Loucy (cell line): Measurements from ENCODE around the gene GPR156.

Experiments used
- CTCF ChIP-seq: fragments of 200-600 bp; sonication (generic); conservative IDR thresholded peaks from 2 replicates; pipeline ENCODE4 v1.5.1; 2014; ENCODE audit warnings: mild to moderate bottlenecking, antibody characterized with exemption, low read length
- EZH2phosphoT487 ChIP-seq: fragments of 200-600 bp; IDR thresholded peaks from 2 replicates; pipeline ENCODE4 v1.6.1; 2018; ENCODE audit warnings: antibody characterized with exemption, mild to moderate bottlenecking, moderate library complexity, borderline replicate concordance

GRCh38 chr3:120281261-120281660, 3.8 kb downstream of the GPR156 start:
- TF ChIP-seq CTCF = no peak
- TF ChIP-seq EZH2phosphoT487 = no peak
